Osteoblast (primary cell): ENCODE data around the gene BLOC1S5. TPM values are rescaled to one million over a fixed set of nuclear protein-coding genes. Genes with fewer than 3 reads are reported as not detected.

Experiments used
- DNase-seq: peaks from one replicate; pipeline ENCODE4 v3.0.0; 2011; ENCODE audit warnings: low spot score, mixed read lengths; ENCODE audit not compliant: insufficient read length; ENCODE audit errors: missing footprints
- H2AFZ ChIP-seq: 2 replicates; pipeline ENCODE4 v1.6.0; 2011; ENCODE audit warnings: mild to moderate bottlenecking, low read length
- H3K27ac ChIP-seq: 2 replicates; pipeline ENCODE4 v1.5.1; 2011; ENCODE audit warnings: mild to moderate bottlenecking, low read depth, low read length, moderate library complexity
- H3K27me3 ChIP-seq: 2 replicates; pipeline ENCODE4 v1.6.0; 2012; ENCODE audit warnings: mild to moderate bottlenecking, control low read depth, inconsistent platforms, low read length, moderate library complexity; ENCODE audit not compliant: insufficient read depth
- H3K36me3 ChIP-seq: 2 replicates; pipeline ENCODE4 v1.5.1; 2011; ENCODE audit warnings: mild to moderate bottlenecking, low read length, control low read depth, moderate library complexity; ENCODE audit not compliant: insufficient read depth
- H3K4me1 ChIP-seq: 2 replicates; pipeline ENCODE4 v1.5.1; 2011; ENCODE audit warnings: mild to moderate bottlenecking, low read length, control low read depth, moderate library complexity; ENCODE audit not compliant: insufficient read depth
- H3K4me2 ChIP-seq: 2 replicates; pipeline ENCODE4 v1.6.0; 2011; ENCODE audit warnings: mild to moderate bottlenecking, low read length; ENCODE audit not compliant: insufficient read depth
- H3K4me3 ChIP-seq: fragments of 200-600 bp; sonication (generic); 3 replicates; pipeline ENCODE4 v1.5.1; 2012; ENCODE audit warnings: mild to moderate bottlenecking, low read length, inconsistent platforms; ENCODE audit not compliant: insufficient read depth
- H3K79me2 ChIP-seq: 2 replicates; pipeline ENCODE4 v1.6.0; 2012; ENCODE audit warnings: mild to moderate bottlenecking, low read length, control low read depth, inconsistent platforms; ENCODE audit not compliant: insufficient read depth
- H3K9me3 ChIP-seq: 2 replicates; pipeline ENCODE4 v1.5.1; 2011; ENCODE audit warnings: low read depth, low read length, control low read depth
- H4K20me1 ChIP-seq: 2 replicates; pipeline ENCODE4 v1.6.0; 2012; ENCODE audit warnings: mild to moderate bottlenecking, low read length, control low read depth; ENCODE audit not compliant: insufficient read depth
- CTCF ChIP-seq: IDR thresholded peaks from 2 replicates; pipeline ENCODE4 v1.5.1; 2011; ENCODE audit warnings: mild to moderate bottlenecking, low read depth, low read length, moderate library complexity; ENCODE audit errors: extremely low read depth
- total RNA-seq: library from RNA; depleted of rRNA; stranded (reverse); fragments of >200 nt; gene quantifications from 2 replicates; pipeline ENCODE4 v1.2.3, GENCODE V29; 2012

BLOC1S5 gene
- total RNA-seq, 1 donor: 14.1 TPM

GRCh38 chr6:7974938-7975763 is 89.0 kb downstream of the BLOC1S5 start:
- TF ChIP-seq CTCF: no peak
- Histone ChIP-seq H4K20me1 (no peaks in the 10 kb centered on the region), H3K79me2 (no peaks in the 10 kb centered on the region), H2AFZ (no peak overlapping the region), H3K4me3 (peak overlapping the region; percentile 28), H3K36me3 (no peaks in the 10 kb centered on the region), H3K4me2 (peak overlapping the region; percentile 62), H3K27ac (peak overlapping the region; percentile 20), H3K27me3 (no peaks in the 10 kb centered on the region), H3K9me3 (no peaks in the 10 kb centered on the region), H3K4me1 (peaks cover 16% of the 10 kb centered on the region)
- peak; percentile 89 for DNase-seq

DNA sequence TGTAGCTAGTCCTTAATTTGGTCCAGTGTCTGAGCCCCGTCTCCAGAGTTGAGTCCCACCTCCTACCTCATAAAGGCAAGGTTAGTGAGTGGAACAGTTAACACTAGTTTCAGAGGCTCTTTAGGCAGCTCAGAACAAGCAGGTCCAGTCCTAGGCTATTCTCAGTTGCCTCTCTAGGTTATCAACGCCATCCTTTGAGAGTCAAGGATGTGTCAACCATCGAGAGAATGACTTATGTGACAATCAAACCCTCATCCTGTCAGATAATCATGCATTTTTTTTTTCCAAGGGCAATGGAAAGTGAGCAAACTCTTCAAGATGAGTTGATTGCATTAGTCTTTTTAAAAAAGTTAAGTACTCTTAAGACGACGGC is 89.6 kb downstream of the BLOC1S5 start:
- Histone ChIP-seq H3K4me2 (peak overlapping the region; percentile 62), H3K36me3 (no peaks in the 10 kb centered on the region)

GRCh38 chr6:7973584-7973983 is 90.6 kb downstream of the BLOC1S5 start:
- no peaks in the 10 kb centered on the region for H3K36me3 ChIP-seq
- peaks cover 16% of the 10 kb centered on the region for H3K4me1 ChIP-seq
- TF ChIP-seq CTCF: no peak
- no peaks in the 10 kb centered on the region for H4K20me1 ChIP-seq
- no peaks in the 10 kb centered on the region for H3K9me3 ChIP-seq
- H3K4me3 ChIP-seq: no peak overlapping the region
- H3K79me2 ChIP-seq: no peaks in the 10 kb centered on the region
- no peak for DNase-seq
- no peak overlapping the region for H2AFZ ChIP-seq
- H3K4me2 ChIP-seq: no peak overlapping the region
- H3K27ac ChIP-seq: no peak overlapping the region
- no peaks in the 10 kb centered on the region for H3K27me3 ChIP-seq

More for the DNA sequence above, 89.6 kb downstream of the BLOC1S5 start:
- H3K27ac ChIP-seq: peak overlapping the region; percentile 20
- H3K4me1 ChIP-seq: peaks cover 16% of the 10 kb centered on the region
- H3K4me3 ChIP-seq: no peak overlapping the region
- H2AFZ ChIP-seq: no peak overlapping the region
- H3K27me3 ChIP-seq: no peaks in the 10 kb centered on the region
- H4K20me1 ChIP-seq: no peaks in the 10 kb centered on the region
- no peaks in the 10 kb centered on the region for H3K9me3 ChIP-seq
- TF ChIP-seq CTCF: no peak
- H3K79me2 ChIP-seq: no peaks in the 10 kb centered on the region
- no peak for DNase-seq

GRCh38 chr6:7971499-7971898 is 92.7 kb downstream of the BLOC1S5 start:
- no peaks in the 10 kb centered on the region for H3K36me3 ChIP-seq
- H4K20me1 ChIP-seq: no peaks in the 10 kb centered on the region
- peaks cover 2% of the 10 kb centered on the region for H3K27me3 ChIP-seq
- no peak overlapping the region for H2AFZ ChIP-seq
- H3K4me1 ChIP-seq: peaks cover 16% of the 10 kb centered on the region
- no peak for TF ChIP-seq CTCF
- no peak overlapping the region for H3K4me2 ChIP-seq
- H3K79me2 ChIP-seq: no peaks in the 10 kb centered on the region
- H3K9me3 ChIP-seq: no peaks in the 10 kb centered on the region
- no peak for DNase-seq
- H3K4me3 ChIP-seq: no peak overlapping the region
- H3K27ac ChIP-seq: no peak overlapping the region
